K562 (cell line): ENCODE data around the gene IRGQ. TPM values are rescaled to one million over a fixed set of nuclear protein-coding genes. Genes with fewer than 3 reads are reported as not detected.

Experiments
- ATAC-seq: fragments of 200-7000 bp; cut with Tn5 transposase; 3 replicates; pipeline ENCODE4 v1.9.1; 2020; ENCODE audit warnings: moderate library complexity
- BruUV-seq: library from RNA; stranded (reverse); fragments of 400-500 nt; replicated peaks from 2 replicates; lab custom pipeline; 2021; lab: Mats Ljungman, UMichigan
- CTCF ChIA-PET: fragments of 300-600 bp; formaldehyde crosslinking; extraction: SDS; loops from one replicate; lab custom pipeline; 2021; ENCODE audit warnings: low intra/inter-chr PET ratio; lab: Yijun Ruan, JAX
- POLR2A ChIA-PET: fragments of 300-600, 350-650 bp; sonication (Branson Sonifier 250); formaldehyde crosslinking; extraction: SDS; loops from one replicate; lab custom pipeline; 2021; ENCODE audit warnings: antibody characterized with exemption, inconsistent platforms; lab: Yijun Ruan, JAX
- DNase-seq, 4 experiments: peaks; one replicate each; pipeline versions ENCODE4 v3.0.0 to v3.0.0-alpha.2; 2011 to 2018; ENCODE audit warnings: low spot score in 3 of 4, mixed read lengths in 3 of 4; ENCODE audit errors: extremely low read depth in 1 of 4
- FAIRE-seq: peaks from 2 replicates; lab custom pipeline; 2011; peaks lifted over from hg19 to GRCh38; lab: Jason Lieb, UNC
- H2AFZ ChIP-seq: 2 replicates; pipeline ENCODE4 v1.6.0; 2011; ENCODE audit warnings: low read depth, low read length, control low read depth, inconsistent platforms
- H3K27ac ChIP-seq: fragments of 200-600 bp; 3 replicates; pipeline ENCODE4 v1.8.0; 2011; ENCODE audit warnings: low read depth, mild to moderate bottlenecking, control low read depth, inconsistent platforms, low read length, moderate library complexity, mixed read lengths; ENCODE audit errors: extremely low read depth
- H3K27me3 ChIP-seq, 2 experiments: fragments of 300-600 bp in 1 of 2; 2 replicates in 1 of 2; 3 replicates in 1 of 2; pipeline versions ENCODE4 v1.6.0 to v1.8.0; 2011; ENCODE audit warnings: inconsistent platforms in 2 of 2, low read length in 2 of 2, mild to moderate bottlenecking in 1 of 2, mixed read lengths in 1 of 2, moderate library complexity in 1 of 2; ENCODE audit not compliant: control insufficient read depth in 2 of 2, insufficient read depth in 2 of 2
- H3K36me3 ChIP-seq: fragments of 300-600 bp; 3 replicates; pipeline ENCODE4 v1.8.0; 2011; ENCODE audit warnings: mild to moderate bottlenecking, low read length, inconsistent platforms; ENCODE audit not compliant: control insufficient read depth, insufficient read depth
- H3K4me1 ChIP-seq, 2 experiments: fragments of 200-600 bp in 1 of 2; replicated peaks in 1 of 2; 2 replicates in 1 of 2; 3 replicates in 1 of 2; pipeline versions ENCODE4 v1.5.1 to v1.8.0; 2011; ENCODE audit warnings: inconsistent platforms in 2 of 2, low read length in 2 of 2, mild to moderate bottlenecking in 1 of 2, mixed read lengths in 1 of 2, moderate library complexity in 1 of 2; ENCODE audit not compliant: control insufficient read depth in 2 of 2, insufficient read depth in 2 of 2
- H3K4me2 ChIP-seq: 2 replicates; pipeline ENCODE4 v1.6.1; 2011; ENCODE audit warnings: low read length, control low read depth, inconsistent platforms, mixed read lengths; ENCODE audit not compliant: insufficient read depth
- H3K4me3 ChIP-seq: fragments of 200-600 bp; sonication (generic), shearing (Covaris generic); 2 replicates; pipeline ENCODE4 v1.5.1; 2016; ENCODE audit warnings: control low read depth, inconsistent platforms
- H3K79me2 ChIP-seq: fragments of 200-600 bp; 3 replicates; pipeline ENCODE4 v1.8.0; 2011; ENCODE audit warnings: low read length, inconsistent platforms; ENCODE audit not compliant: control insufficient read depth, insufficient read depth
- H3K9ac ChIP-seq, 2 experiments: 2 replicates each; pipeline versions ENCODE4 v1.6.0 to v1.6.1; 2011; ENCODE audit warnings: low read depth in 2 of 2, low read length in 2 of 2, control low read depth in 1 of 2, inconsistent platforms in 1 of 2, mild to moderate bottlenecking in 1 of 2, mixed read lengths in 1 of 2; ENCODE audit not compliant: insufficient read depth in 1 of 2
- H3K9me1 ChIP-seq: one replicate; pipeline ENCODE4 v1.6.0; 2011; ENCODE audit warnings: inconsistent platforms, mild to moderate bottlenecking, low read length, moderate library complexity; ENCODE audit not compliant: control insufficient read depth, insufficient read depth
- H3K9me3 ChIP-seq: replicated peaks from 2 replicates; pipeline ENCODE4 v1.5.1; 2011; ENCODE audit warnings: low read depth, low read length, inconsistent platforms; ENCODE audit not compliant: control insufficient read depth, insufficient read depth
- H4K20me1 ChIP-seq: replicated peaks from 2 replicates; pipeline ENCODE4 v1.6.1; 2011; ENCODE audit warnings: low read length, inconsistent platforms, mixed read lengths; ENCODE audit not compliant: control insufficient read depth, insufficient read depth
- BRF1 ChIP-seq: IDR thresholded peaks from 3 replicates; pipeline ENCODE4 v1.6.1; 2011; ENCODE audit warnings: borderline replicate concordance, mild to moderate bottlenecking; ENCODE audit not compliant: insufficient read length; ENCODE audit errors: extremely low read depth
- CEBPZ ChIP-seq: fragments of 150-350 bp; IDR thresholded peaks from 2 replicates; pipeline ENCODE4 v1.6.1; 2014; ENCODE audit warnings: low read depth, mild to moderate bottlenecking, low read length, borderline replicate concordance
- KAT7 ChIP-seq: sonication (generic); formaldehyde crosslinking; IDR thresholded peaks from 2 replicates; pipeline ENCODE4 v1.8.0; 2022; ENCODE audit warnings: missing genetic modification reagents, mild to moderate bottlenecking, borderline replicate concordance
- NFIX ChIP-seq: fragments of 250-450 bp; sonication (Bioruptor Pico); IDR thresholded peaks from 2 replicates; pipeline ENCODE4 v1.4.0; 2020; ENCODE audit warnings: low read depth, mild to moderate bottlenecking, moderate library complexity
- ZNF282 ChIP-seq: sonication (generic); formaldehyde crosslinking; IDR thresholded peaks from 2 replicates; pipeline ENCODE4 v1.8.1; 2023; ENCODE audit warnings: missing genetic modification reagents
- WGBS: fragments of 100-300 bp; shearing (Covaris generic); methylation state at CpG from one replicate; pipeline ENCODE4 v1.1.6; 2016; ENCODE audit warnings: low coverage, mixed read lengths; ENCODE audit not compliant: insufficient coverage; ENCODE audit errors: missing lambda C conversion rate; 5-methylcytosine and 5-hydroxymethylcytosine counted together
- in situ Hi-C: fragments of 300-500 bp; cut with MboI; formaldehyde crosslinking; loops from 4 replicates; pipeline ENCODE4 v1.15.0; 2018; ENCODE audit warnings: inconsistent platforms, mixed read lengths
- intact Hi-C: fragments of 100-400 bp; cut with micrococcal nuclease; formaldehyde crosslinking; loops from 2 replicates; pipeline ENCODE4 v1.14.2; 2022
- polyA plus RNA-seq, 8 experiments: library from polyadenylated mRNA; depleted of rRNA in 4 of 8; stranded (reverse) in 5 of 8; unstranded in 3 of 8; fragments of >200 nt; fragmentation: Nextera tagmentation in 2 of 8; fragmentation: Illumina TruSeq in 1 of 8; extraction: Ambion mirVana in 2 of 8; extraction: Trizol in 1 of 8; gene quantifications; 2 replicates each; pipeline versions ENCODE4 v1.2.1 to v1.2.3, GENCODE V29; 2011 to 2014; ENCODE audit warnings: inconsistent platforms in 1 of 8, missing spikeins in 1 of 8
- total RNA-seq, 7 experiments: library from RNA; depleted of rRNA in 6 of 7; stranded (reverse); fragments of >200 nt in 6 of 7; fragmentation: Illumina TruSeq in 2 of 7; extraction: Trizol in 2 of 7; gene quantifications; 2 replicates each; pipeline versions ENCODE4 v1.2.1 to v1.2.3, GENCODE V29; 2011 to 2021; ENCODE audit warnings: low replicate concordance in 1 of 7
- TF ChIP-seq, protein P1 (sequence below): fragments of 250-450 bp; sonication (Bioruptor Pico); IDR thresholded peaks from 2 replicates; pipeline ENCODE4 v1.9.0; 2021; ENCODE audit warnings: mild to moderate bottlenecking, inconsistent platforms

Gene IRGQ
- total and polyA plus RNA-seq, 9 of the 15 experiments (the other 6 are each of a cell fraction or from before 2014, with no cell fraction given), result 3.5 to 19.2 (median 7.9) TPM

- Histone ChIP-seq H3K9me3 (no peaks in the 10 kb centered on the region), H3K79me2 (no peaks in the 10 kb centered on the region), H3K9me1 (no peaks in the 10 kb centered on the region), H3K9ac (peak overlapping the region in 1 of 2 experiments; percentile 48; a peak in 1 of 4 replicates), H3K36me3 (peaks cover 33% of the 10 kb centered on the region; the same call in 2 of the 3 replicates), H3K4me3 (no peak overlapping the region), H3K27me3 (no peaks in the 10 kb centered on the region), H3K4me1 (peaks cover 3 to 4% of the 10 kb centered on the region in 2 experiments; a peak in 4 of 5 replicates), H3K27ac (no peak overlapping the region), H4K20me1 (no peaks in the 10 kb centered on the region; the same call in 1 of the 2 replicates), H2AFZ (no peak overlapping the region), H3K4me2 (no peak overlapping the region)
- WGBS, result 84% methylated on average over 9 of the region's 9 CpGs
- no TSS peak for BruUV-seq
- FAIRE-seq, result no peak
- TF ChIP-seq KAT7 (CRISPR knock-in tag), result no peak
- TF ChIP-seq BRF1, result no peak
- TF ChIP-seq, protein P1, sequence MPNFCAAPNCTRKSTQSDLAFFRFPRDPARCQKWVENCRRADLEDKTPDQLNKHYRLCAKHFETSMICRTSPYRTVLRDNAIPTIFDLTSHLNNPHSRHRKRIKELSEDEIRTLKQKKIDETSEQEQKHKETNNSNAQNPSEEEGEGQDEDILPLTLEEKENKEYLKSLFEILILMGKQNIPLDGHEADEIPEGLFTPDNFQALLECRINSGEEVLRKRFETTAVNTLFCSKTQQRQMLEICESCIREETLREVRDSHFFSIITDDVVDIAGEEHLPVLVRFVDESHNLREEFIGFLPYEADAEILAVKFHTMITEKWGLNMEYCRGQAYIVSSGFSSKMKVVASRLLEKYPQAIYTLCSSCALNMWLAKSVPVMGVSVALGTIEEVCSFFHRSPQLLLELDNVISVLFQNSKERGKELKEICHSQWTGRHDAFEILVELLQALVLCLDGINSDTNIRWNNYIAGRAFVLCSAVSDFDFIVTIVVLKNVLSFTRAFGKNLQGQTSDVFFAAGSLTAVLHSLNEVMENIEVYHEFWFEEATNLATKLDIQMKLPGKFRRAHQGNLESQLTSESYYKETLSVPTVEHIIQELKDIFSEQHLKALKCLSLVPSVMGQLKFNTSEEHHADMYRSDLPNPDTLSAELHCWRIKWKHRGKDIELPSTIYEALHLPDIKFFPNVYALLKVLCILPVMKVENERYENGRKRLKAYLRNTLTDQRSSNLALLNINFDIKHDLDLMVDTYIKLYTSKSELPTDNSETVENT, result no peak
- no peak for TF ChIP-seq ZNF282
- no peak for TF ChIP-seq CEBPZ
- TF ChIP-seq NFIX (CRISPR knock-in tag), result no peak
- no peak for DNase-seq
- intact Hi-C loops, result no loop called here
- in situ Hi-C loops, result no loop called here
- no peak for ATAC-seq
- CTCF ChIA-PET, result no interaction called here
- POLR2A ChIA-PET, result interaction anchor here (0.9 kb wide), 1 partner anchor 9 kb away, joined by 4 read pairs; no protein-coding TSS in a partner anchor
These were observed 31.1 kb downstream of the IRGQ start for GRCh38 chr19:43564800-43565199.
